Lower leg skin (tissue), 3 donors: ENCODE data around the gene RNF13.

Source experiments
- POLR2A ChIP-seq, 2 donors: fragments of 450-650 bp; IDR thresholded peaks; one replicate each; pipeline ENCODE4 v1.6.1; 2016 to 2017; ENCODE audit warnings: antibody characterized with exemption in 2 of 2, mild to moderate bottlenecking in 1 of 2, moderate library complexity in 1 of 2
- TF ChIP-seq, protein P1 (sequence below), 3 donors: fragments of 450-650 bp; IDR thresholded peaks; one replicate each; pipeline ENCODE4 v1.5.1; 2016; ENCODE audit warnings: antibody characterized with exemption in 3 of 3, mild to moderate bottlenecking in 3 of 3, moderate library complexity in 2 of 3

DNA sequence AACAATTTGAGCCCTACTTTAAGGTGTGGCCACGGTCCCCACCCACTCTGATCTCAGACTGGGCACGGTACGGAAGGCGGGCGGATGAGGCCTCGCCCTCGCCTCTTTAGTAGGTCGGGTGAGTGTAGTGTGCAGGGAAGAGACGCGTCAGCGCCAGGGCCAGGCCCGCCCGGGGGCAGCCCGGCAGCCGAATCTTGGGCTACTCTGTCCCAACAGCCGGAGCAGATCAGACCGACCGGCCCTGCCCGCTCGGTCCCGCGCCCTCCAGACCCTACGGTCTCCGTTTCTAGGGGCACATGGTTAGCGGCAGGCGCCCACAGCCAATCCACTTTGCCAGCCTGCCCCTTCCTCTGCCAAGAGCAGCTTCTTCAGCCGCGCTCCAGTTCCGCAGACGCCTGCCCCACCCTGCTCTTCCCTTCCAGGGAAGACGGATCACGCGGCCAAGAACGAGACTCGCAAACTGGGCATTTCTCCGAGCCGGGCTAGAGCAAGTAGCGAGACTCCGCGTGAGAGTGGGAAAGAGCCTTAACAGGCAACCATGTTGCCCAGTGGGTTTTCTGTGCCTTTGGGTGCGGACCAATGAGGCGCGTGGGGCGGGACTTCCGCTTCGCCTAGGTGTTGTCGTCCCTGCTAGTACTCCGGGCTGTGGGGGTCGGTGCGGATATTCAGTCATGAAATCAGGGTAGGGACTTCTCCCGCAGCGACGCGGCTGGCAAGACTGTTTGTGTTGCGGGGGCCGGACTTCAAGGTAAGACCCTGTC lies at the start of gene RNF13:
- TF ChIP-seq POLR2A (IDR thresholded peaks at IDR 0.05), result peak in 1 of 2 donors; percentile 46
- TF ChIP-seq, protein P1, sequence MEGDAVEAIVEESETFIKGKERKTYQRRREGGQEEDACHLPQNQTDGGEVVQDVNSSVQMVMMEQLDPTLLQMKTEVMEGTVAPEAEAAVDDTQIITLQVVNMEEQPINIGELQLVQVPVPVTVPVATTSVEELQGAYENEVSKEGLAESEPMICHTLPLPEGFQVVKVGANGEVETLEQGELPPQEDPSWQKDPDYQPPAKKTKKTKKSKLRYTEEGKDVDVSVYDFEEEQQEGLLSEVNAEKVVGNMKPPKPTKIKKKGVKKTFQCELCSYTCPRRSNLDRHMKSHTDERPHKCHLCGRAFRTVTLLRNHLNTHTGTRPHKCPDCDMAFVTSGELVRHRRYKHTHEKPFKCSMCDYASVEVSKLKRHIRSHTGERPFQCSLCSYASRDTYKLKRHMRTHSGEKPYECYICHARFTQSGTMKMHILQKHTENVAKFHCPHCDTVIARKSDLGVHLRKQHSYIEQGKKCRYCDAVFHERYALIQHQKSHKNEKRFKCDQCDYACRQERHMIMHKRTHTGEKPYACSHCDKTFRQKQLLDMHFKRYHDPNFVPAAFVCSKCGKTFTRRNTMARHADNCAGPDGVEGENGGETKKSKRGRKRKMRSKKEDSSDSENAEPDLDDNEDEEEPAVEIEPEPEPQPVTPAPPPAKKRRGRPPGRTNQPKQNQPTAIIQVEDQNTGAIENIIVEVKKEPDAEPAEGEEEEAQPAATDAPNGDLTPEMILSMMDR (IDR thresholded peaks at IDR 0.05), result no peak
